H9 (cell line): ENCODE measurements around the gene ROCK2. TPM values are rescaled to one million over a fixed set of nuclear protein-coding genes. Genes with fewer than 3 reads are reported as not detected.

Experiments
- DNase-seq: peaks from one replicate; pipeline ENCODE4 v3.0.0-alpha.2; 2017
- H2AFZ ChIP-seq: one replicate; pipeline ENCODE4 v1.6.1; 2013; ENCODE audit warnings: mild to moderate bottlenecking, low read length, control low read depth, moderate library complexity
- H2AK5ac ChIP-seq: 2 replicates; pipeline ENCODE4 v1.6.1; 2013; ENCODE audit warnings: low read length, control low read depth, mixed read lengths; ENCODE audit not compliant: insufficient read length
- H2BK120ac ChIP-seq: one replicate; pipeline ENCODE4 v1.6.1; 2013; ENCODE audit warnings: low read depth, mild to moderate bottlenecking, low read length, control low read depth, inconsistent platforms; ENCODE audit not compliant: poor library complexity, severe bottlenecking
- H2BK12ac ChIP-seq: 2 replicates; pipeline ENCODE4 v1.6.1; 2013; ENCODE audit warnings: low read length, control low read depth, mixed read lengths, low read depth; ENCODE audit not compliant: insufficient read length
- H2BK15ac ChIP-seq: 2 replicates; pipeline ENCODE4 v1.6.1; 2013; ENCODE audit warnings: low read depth, low read length, control low read depth
- H2BK20ac ChIP-seq: one replicate; pipeline ENCODE4 v1.6.1; 2013; ENCODE audit warnings: low read depth, mild to moderate bottlenecking, low read length, control low read depth, inconsistent platforms; ENCODE audit not compliant: poor library complexity, severe bottlenecking
- H2BK5ac ChIP-seq: 2 replicates; pipeline ENCODE4 v1.6.1; 2013; ENCODE audit warnings: low read length, control low read depth, mixed read lengths; ENCODE audit not compliant: insufficient read length
- H3K14ac ChIP-seq: 2 replicates; pipeline ENCODE4 v1.6.1; 2013; ENCODE audit warnings: low read length, control low read depth; ENCODE audit not compliant: insufficient read depth
- H3K18ac ChIP-seq: 2 replicates; pipeline ENCODE4 v1.6.1; 2013; ENCODE audit warnings: low read depth, mild to moderate bottlenecking, mixed read lengths, low read length, control low read depth; ENCODE audit not compliant: insufficient read length
- H3K23ac ChIP-seq: 2 replicates; pipeline ENCODE4 v1.6.1; 2013; ENCODE audit warnings: low read length, control low read depth, mixed read lengths, low read depth; ENCODE audit not compliant: insufficient read length
- H3K23me2 ChIP-seq: 2 replicates; pipeline ENCODE4 v1.6.1; 2013; ENCODE audit warnings: low read depth, mild to moderate bottlenecking, mixed read lengths, low read length, control low read depth; ENCODE audit not compliant: insufficient read length, poor library complexity, severe bottlenecking
- H3K27ac ChIP-seq: 2 replicates; pipeline ENCODE4 v1.5.1; 2013; ENCODE audit warnings: low read length, control low read depth, mixed read lengths, low read depth; ENCODE audit not compliant: insufficient read length
- H3K27me3 ChIP-seq: 2 replicates; pipeline ENCODE4 v1.6.1; 2013; ENCODE audit warnings: low read length, control low read depth, inconsistent platforms; ENCODE audit not compliant: insufficient read depth
- H3K4ac ChIP-seq: 2 replicates; pipeline ENCODE4 v1.6.1; 2013; ENCODE audit warnings: low read depth, mild to moderate bottlenecking, control low read depth, inconsistent platforms, low read length, moderate library complexity
- H3K4me1 ChIP-seq: 2 replicates; pipeline ENCODE4 v1.6.1; 2013; ENCODE audit warnings: low read length, control low read depth, inconsistent platforms; ENCODE audit not compliant: insufficient read depth
- H3K4me2 ChIP-seq: 2 replicates; pipeline ENCODE4 v1.6.1; 2013; ENCODE audit warnings: low read length, control low read depth, mixed read lengths; ENCODE audit not compliant: insufficient read length, insufficient read depth
- H3K56ac ChIP-seq: 2 replicates; pipeline ENCODE4 v1.6.1; 2013; ENCODE audit warnings: low read depth, mild to moderate bottlenecking, mixed read lengths, low read length, control low read depth; ENCODE audit not compliant: insufficient read length
- H3K79me1 ChIP-seq: 2 replicates; pipeline ENCODE4 v1.6.1; 2013; ENCODE audit warnings: low read depth, mild to moderate bottlenecking, moderate library complexity, low read length, control low read depth, inconsistent platforms; ENCODE audit not compliant: insufficient read depth, poor library complexity, severe bottlenecking
- H3K79me2 ChIP-seq: 2 replicates; pipeline ENCODE4 v1.6.1; 2013; ENCODE audit warnings: low read length, control low read depth, inconsistent platforms; ENCODE audit not compliant: insufficient read depth
- H3K9ac ChIP-seq: 2 replicates; pipeline ENCODE4 v1.6.1; 2013; ENCODE audit warnings: low read length, control low read depth, mixed read lengths; ENCODE audit not compliant: insufficient read length; ENCODE audit errors: extremely low read depth
- H3K9me3 ChIP-seq: one replicate; pipeline ENCODE4 v1.6.1; 2013; ENCODE audit warnings: low read depth, low read length, inconsistent platforms; ENCODE audit not compliant: control insufficient read depth
- H3T11ph ChIP-seq: one replicate; pipeline ENCODE4 v1.6.1; 2013; ENCODE audit warnings: mild to moderate bottlenecking, low read length, control low read depth, inconsistent platforms
- H4K20me1 ChIP-seq: one replicate; pipeline ENCODE4 v1.6.1; 2013; ENCODE audit not compliant: control insufficient read depth, insufficient read length, insufficient read depth
- H4K5ac ChIP-seq: 2 replicates; pipeline ENCODE4 v1.6.1; 2013; ENCODE audit warnings: low read depth, mild to moderate bottlenecking, mixed read lengths, low read length, control low read depth; ENCODE audit not compliant: insufficient read length
- H4K8ac ChIP-seq: replicated peaks from 2 replicates; pipeline ENCODE4 v1.6.1; 2013; ENCODE audit warnings: low read length, control low read depth, mixed read lengths, low read depth; ENCODE audit not compliant: insufficient read length
- H4K91ac ChIP-seq: 2 replicates; pipeline ENCODE4 v1.6.1; 2013; ENCODE audit warnings: low read depth, mild to moderate bottlenecking, moderate library complexity, mixed read lengths, low read length, control low read depth; ENCODE audit not compliant: insufficient read length
- H3K27ac Mint-ChIP-seq, 3 experiments: 2 replicates in 2 of 3; 3 replicates in 1 of 3; pipeline ENCODE4 v1.8.0; 2020 to 2021; ENCODE audit warnings: mixed read lengths in 3 of 3, mild to moderate bottlenecking in 1 of 3, moderate library complexity in 1 of 3
- H3K27me3 Mint-ChIP-seq: 2 replicates; pipeline ENCODE4 v1.8.0; 2021; ENCODE audit warnings: low read depth, mild to moderate bottlenecking, moderate library complexity, mixed read lengths
- H3K36me3 Mint-ChIP-seq, 3 experiments: 2 replicates in 2 of 3; 3 replicates in 1 of 3; pipeline ENCODE4 v1.8.0; 2020 to 2021; ENCODE audit warnings: low read depth in 3 of 3, mixed read lengths in 3 of 3; ENCODE audit not compliant: insufficient read depth in 1 of 3
- H3K4me1 Mint-ChIP-seq, 2 experiments: 2 replicates each; pipeline ENCODE4 v1.8.0; 2020; ENCODE audit warnings: mixed read lengths in 2 of 2
- H3K4me3 Mint-ChIP-seq, 2 experiments: 2 replicates in 1 of 2; 3 replicates in 1 of 2; pipeline ENCODE4 v1.8.0; 2020 to 2021; ENCODE audit warnings: mild to moderate bottlenecking in 2 of 2, mixed read lengths in 2 of 2, moderate library complexity in 1 of 2
- H3K9me3 Mint-ChIP-seq, 2 experiments: 2 replicates in 1 of 2; 3 replicates in 1 of 2; pipeline ENCODE4 v1.8.0; 2020; ENCODE audit warnings: mild to moderate bottlenecking in 2 of 2, mixed read lengths in 2 of 2, moderate library complexity in 1 of 2
- WGBS: extraction: QIAGEN DNeasy Blood & Tissue Kit; methylation state at CpG from one replicate; pipeline ENCODE4 v1.1.7; 2013; ENCODE audit warnings: missing lambda C conversion rate, low lambda C conversion rate, mixed read lengths; ENCODE audit not compliant: insufficient read length; ENCODE audit errors: extremely low coverage; 5-methylcytosine and 5-hydroxymethylcytosine counted together
- total RNA-seq: library from RNA; stranded (reverse); gene quantifications from 2 replicates; pipeline ENCODE4 v1.2.1, GENCODE V29; 2021
- TF ChIP-seq, protein P1 (sequence below): fragments of 200-600 bp; sonication (generic); conservative IDR thresholded peaks from 3 replicates; pipeline ENCODE4 v1.8.0; 2021; ENCODE audit warnings: antibody characterized with exemption, mild to moderate bottlenecking

Gene ROCK2
- total RNA-seq, 1 experiment from 2014 or later, result 33.2 TPM

DNA sequence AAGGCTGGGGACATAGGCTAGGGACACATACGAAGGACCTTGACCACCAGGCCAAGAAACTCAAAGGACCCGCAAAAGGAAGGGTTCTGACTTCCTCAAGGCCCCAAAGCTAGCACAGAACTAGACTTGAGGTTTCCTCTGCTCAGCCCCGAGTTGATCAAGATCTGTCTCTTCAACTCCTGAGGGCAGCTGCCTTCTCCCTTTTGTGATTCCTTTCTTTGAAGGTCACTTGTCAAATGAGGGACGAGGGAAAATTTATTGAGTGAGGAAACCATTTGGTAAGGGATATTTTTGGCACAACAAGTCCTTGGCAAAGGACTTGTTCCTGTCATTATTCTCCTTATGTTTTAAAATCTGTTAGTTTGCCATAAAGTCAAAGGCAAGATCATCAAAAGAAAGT lies 12.3 kb upstream of the ROCK2 start:
- Histone ChIP-seq H2AK5ac (no peak overlapping the region), H3K14ac (no peak overlapping the region), H3K4me1 (no peaks in the 10 kb centered on the region), H4K20me1 (no peaks in the 10 kb centered on the region), H3T11ph (no peak overlapping the region), H2BK20ac (no peak overlapping the region), H4K8ac (no peak overlapping the region), H3K79me2 (no peaks in the 10 kb centered on the region), H2BK12ac (no peak overlapping the region), H2BK15ac (no peak overlapping the region), H2AFZ (no peak overlapping the region), H3K9ac (no peak overlapping the region), H2BK120ac (no peak overlapping the region), H3K4me2 (no peak overlapping the region), H3K27ac (no peak overlapping the region), H4K5ac (no peak overlapping the region), H3K27me3 (no peaks in the 10 kb centered on the region), H3K23me2 (no peaks in the 10 kb centered on the region), H2BK5ac (no peak overlapping the region), H3K18ac (no peak overlapping the region), H3K79me1 (no peaks in the 10 kb centered on the region), H3K56ac (no peak overlapping the region), H3K23ac (no peak overlapping the region), H3K4ac (no peak overlapping the region), H3K9me3 (no peaks in the 10 kb centered on the region), H4K91ac (no peak overlapping the region)
- Mint-ChIP-seq H3K36me3 (no peaks in the 10 kb centered on the region), H3K4me3 (no peak overlapping the region), H3K9me3 (no peaks in the 10 kb centered on the region), H3K4me1 (peaks cover 3 to 10% of the 10 kb centered on the region in 2 experiments; a peak in 3 of 4 replicates), H3K27ac (no peak overlapping the region), H3K27me3 (peaks cover 3% of the 10 kb centered on the region; the same call in 1 of the 2 replicates)
- WGBS, result no CpG with 5 or more reads among the region's 4 CpGs
- TF ChIP-seq, protein P1, sequence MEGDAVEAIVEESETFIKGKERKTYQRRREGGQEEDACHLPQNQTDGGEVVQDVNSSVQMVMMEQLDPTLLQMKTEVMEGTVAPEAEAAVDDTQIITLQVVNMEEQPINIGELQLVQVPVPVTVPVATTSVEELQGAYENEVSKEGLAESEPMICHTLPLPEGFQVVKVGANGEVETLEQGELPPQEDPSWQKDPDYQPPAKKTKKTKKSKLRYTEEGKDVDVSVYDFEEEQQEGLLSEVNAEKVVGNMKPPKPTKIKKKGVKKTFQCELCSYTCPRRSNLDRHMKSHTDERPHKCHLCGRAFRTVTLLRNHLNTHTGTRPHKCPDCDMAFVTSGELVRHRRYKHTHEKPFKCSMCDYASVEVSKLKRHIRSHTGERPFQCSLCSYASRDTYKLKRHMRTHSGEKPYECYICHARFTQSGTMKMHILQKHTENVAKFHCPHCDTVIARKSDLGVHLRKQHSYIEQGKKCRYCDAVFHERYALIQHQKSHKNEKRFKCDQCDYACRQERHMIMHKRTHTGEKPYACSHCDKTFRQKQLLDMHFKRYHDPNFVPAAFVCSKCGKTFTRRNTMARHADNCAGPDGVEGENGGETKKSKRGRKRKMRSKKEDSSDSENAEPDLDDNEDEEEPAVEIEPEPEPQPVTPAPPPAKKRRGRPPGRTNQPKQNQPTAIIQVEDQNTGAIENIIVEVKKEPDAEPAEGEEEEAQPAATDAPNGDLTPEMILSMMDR, result no peak
- DNase-seq, result no peak
